Heart right ventricle (tissue), 16 donors: ENCODE measurements around the gene TP53I3. TPM values are rescaled to one million over a fixed set of nuclear protein-coding genes. Genes with fewer than 3 reads are reported as not detected.
"Not testable (repeated sequence)": the region's sequence is repeated elsewhere in the genome, so short reads cannot be mapped to it uniquely, and the experiment has no call there.

Source experiments
- ATAC-seq, 8 donors: fragments of 200-7000 bp; cut with Tn5 transposase; one replicate each; pipeline ENCODE4 v1.9.1; 2020; ENCODE audit warnings: mild to moderate bottlenecking in 8 of 8, moderate library complexity in 8 of 8, moderate number of reproducible peaks in 1 of 8
- DNase-seq, 2 donors: peaks; one replicate each; pipeline ENCODE4 v3.0.0-alpha.2; 2020
- H3K27ac ChIP-seq, 10 donors: fragments of 200-600 bp; sonication (generic) in 2 of 10; one replicate each; pipeline versions ENCODE4 v1.5.0 to v1.8.0; 2020 to 2022; ENCODE audit warnings: mild to moderate bottlenecking in 3 of 10
- H3K27me3 ChIP-seq, 7 donors: fragments of 200-600 bp; one replicate each; pipeline ENCODE4 v1.8.0; 2021 to 2022; ENCODE audit warnings: mild to moderate bottlenecking in 2 of 7
- H3K36me3 ChIP-seq, 9 donors: fragments of 200-600 bp; sonication (generic) in 1 of 9; one replicate each; pipeline versions ENCODE4 v1.5.0 to v1.8.0; 2020 to 2022; ENCODE audit warnings: mild to moderate bottlenecking in 2 of 9
- H3K4me1 ChIP-seq, 9 donors: fragments of 200-600 bp; sonication (generic) in 1 of 9; one replicate each; pipeline versions ENCODE4 v1.5.0 to v1.8.0; 2020 to 2022; ENCODE audit warnings: mild to moderate bottlenecking in 4 of 9
- H3K4me3 ChIP-seq, 10 donors: fragments of 200-600 bp; sonication (generic) in 2 of 10; one replicate each; pipeline versions ENCODE4 v1.5.0 to v1.8.0; 2020 to 2022; ENCODE audit warnings: mild to moderate bottlenecking in 7 of 10, moderate library complexity in 2 of 10
- H3K9me3 ChIP-seq, 11 donors: fragments of 200-600 bp in 10 of 11; sonication (generic) in 2 of 11; one replicate each; pipeline versions ENCODE4 v1.5.0 to v1.8.0; 2013 to 2022; ENCODE audit warnings: mild to moderate bottlenecking in 2 of 11, control low read depth in 1 of 11, moderate library complexity in 1 of 11
- CTCF ChIP-seq, 9 donors: fragments of 200-600 bp; sonication (generic) in 2 of 9; IDR thresholded peaks; one replicate each; pipeline versions ENCODE4 v1.5.0 to v1.8.0; 2021 to 2022; ENCODE audit warnings: antibody characterized with exemption in 9 of 9, mild to moderate bottlenecking in 5 of 9, moderate library complexity in 1 of 9
- WGBS, 2 donors: extraction: QIAGEN DNeasy Blood & Tissue Kit; methylation state at CpG; one replicate each; pipeline ENCODE4 v1.1.7; 2013; ENCODE audit warnings: inconsistent platforms in 1 of 2; 5-methylcytosine and 5-hydroxymethylcytosine counted together
- intact Hi-C, 10 donors: fragments of 100-400 bp; cut with DNase I; formaldehyde crosslinking; loops; one replicate each; pipeline versions ENCODE4 v1.11.1 to v1.14.2; 2022
- polyA plus RNA-seq, 2 donors: library from polyadenylated mRNA; stranded (reverse); fragments of 200-250 nt; gene quantifications; one replicate each; pipeline ENCODE4 v1.2.3, GENCODE V29; 2013
- total RNA-seq, 10 donors: library from RNA; stranded (reverse); fragmentation: NEBNext Ultra II Directional in 3 of 10; extraction: Animal tissue kit (Norgen Biotek cat#: 25700) in 3 of 10; gene quantifications; one replicate each; pipeline versions ENCODE4 v1.2.1 to v1.2.4, GENCODE V29; 2021 to 2023
- donor health status: Arrhythmogenic right ventricular cardiomyopathy.
- donor health status: ischemic (EF 13 %, LVEDD 7.1; RV severe dilation, severe dysfunction).
- donor health status: healthy with polysubstance abuse.
- donor health status: DM: no; HTN: yes; CAD: no.
- donor health status: DM: no; HTN: no; CAD: no.
- donor health status: ischemic (EF 25% LVEDD 6.9; RV normal size, moderate dysfunction).
- donor health status: ischemic (EF 25% LVEDD 5.7; RV mildly dilated, moderate dysfunction).
- donor health status: healthy.
- donor health status: DM: yes; HTN: yes; CAD: no.
- donor health status: Ischemic cardiomyopathy.
- donor health status: ischemic (EF 35%, LVEDD 5.7; RV mildly dilated, moderate dysfunction).
- donor health status: nonischemic (EF 11% LVEDD 7.7; RV severe dilation, severe dysfunction).
- donor health status: DM: yes; HTN: yes; CAD: no.
- donor health status: PGD.
- donor health status: ischemic (EF 29% LVEDD 5.4; RV normal size, mild dysfunction).
- donor health status: nonischemic (EF 23%, LVEDD 6.1; RV moderate dilation, normal function).

TP53I3 gene
- total and polyA plus RNA-seq, 12 donors = 8.7 to 18.3 (median 13.5) TPM

- TF ChIP-seq CTCF (IDR thresholded peaks at IDR 0.05) = no peak
- no peak for DNase-seq
- Histone ChIP-seq H3K27me3 (peaks cover 0 to 22% (median 0%) of the 10 kb centered on the region in 7 donors), H3K4me1 (peaks cover 0 to 38% (median 29%) of the 10 kb centered on the region in 9 donors), H3K27ac (no peak overlapping the region), H3K4me3 (peak overlapping the region in 6 of 10 donors; percentile 72 to 87 (median 75)), H3K36me3 (no peaks in the 10 kb centered on the region), H3K9me3 (no peaks in the 10 kb centered on the region)
- 84 to 85% methylated on average over 11 of the region's 11 CpGs for WGBS, 2 donors
- intact Hi-C loops = loop anchor here in 3 of 10 donors (2.0 to 10.0 kb wide), 4 partner anchors 31 to 121 kb away; partner anchors contain the start of genes ATAD2B (in 3 of the 3), SF3B6 (in 1 of the 3) and TP53I3 (in 1 of the 3)
- no peak for ATAC-seq
These were observed 38.8 kb downstream of the TP53I3 start for GRCh38 chr2:24045511-24046508.

GRCh38 chr2:24043133-24043532 is 41.5 kb downstream of the TP53I3 start:
- not testable (repeated sequence) for ATAC-seq, H3K4me3 ChIP-seq, H3K27ac ChIP-seq, H3K9me3 ChIP-seq, H3K27me3 ChIP-seq, DNase-seq
- Histone ChIP-seq H3K4me1 (peaks cover 0 to 18% (median 14%) of the 10 kb centered on the region in 9 donors), H3K36me3 (peaks cover 0 to 16% (median 11%) of the 10 kb centered on the region in 9 donors)
- 96% methylated on average over 6 of the region's 6 CpGs for WGBS, 2 donors
- intact Hi-C loops = loop anchor here in 1 of 10 donors (10.0 kb wide), 1 partner anchor 118 kb away; the partner anchor contains the start of gene ATAD2B

DNA sequence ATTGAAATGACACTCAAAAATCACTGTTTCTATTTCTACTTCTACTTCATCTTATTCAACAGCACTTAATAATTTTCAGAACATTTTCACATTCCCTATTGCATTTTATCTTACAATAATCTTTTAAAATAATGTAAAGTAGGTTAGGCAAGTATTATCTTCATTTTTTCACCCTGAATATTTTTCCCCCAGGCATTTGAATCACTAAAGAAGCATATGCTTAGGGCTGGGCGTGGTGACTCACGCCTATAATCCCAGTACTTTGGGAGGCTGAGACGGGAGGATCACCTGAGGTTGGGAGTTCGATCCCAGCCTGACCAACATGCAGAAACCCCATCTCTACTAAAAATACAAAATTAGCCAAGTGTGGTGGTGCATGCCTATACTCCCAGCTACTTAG is 44.1 kb downstream of the TP53I3 start:
- Histone ChIP-seq H3K36me3 (peaks cover 0 to 39% (median 28%) of the 10 kb centered on the region in 9 donors), H3K27me3 (no peaks in the 10 kb centered on the region), H3K4me1 (peaks cover 0 to 7% (median 0%) of the 10 kb centered on the region in 9 donors), H3K9me3 (no peaks in the 10 kb centered on the region), H3K27ac (no peak overlapping the region), H3K4me3 (no peak overlapping the region)
- WGBS, 2 donors = 98 to 99% methylated on average over 4 of the region's 4 CpGs
- intact Hi-C loops = loop anchor here in 1 of 10 donors (10.0 kb wide), 1 partner anchor 116 kb away; the partner anchor contains the start of gene ATAD2B
- TF ChIP-seq CTCF (IDR thresholded peaks at IDR 0.05) = no peak
- ATAC-seq (no peak), DNase-seq (no peak)

DNA sequence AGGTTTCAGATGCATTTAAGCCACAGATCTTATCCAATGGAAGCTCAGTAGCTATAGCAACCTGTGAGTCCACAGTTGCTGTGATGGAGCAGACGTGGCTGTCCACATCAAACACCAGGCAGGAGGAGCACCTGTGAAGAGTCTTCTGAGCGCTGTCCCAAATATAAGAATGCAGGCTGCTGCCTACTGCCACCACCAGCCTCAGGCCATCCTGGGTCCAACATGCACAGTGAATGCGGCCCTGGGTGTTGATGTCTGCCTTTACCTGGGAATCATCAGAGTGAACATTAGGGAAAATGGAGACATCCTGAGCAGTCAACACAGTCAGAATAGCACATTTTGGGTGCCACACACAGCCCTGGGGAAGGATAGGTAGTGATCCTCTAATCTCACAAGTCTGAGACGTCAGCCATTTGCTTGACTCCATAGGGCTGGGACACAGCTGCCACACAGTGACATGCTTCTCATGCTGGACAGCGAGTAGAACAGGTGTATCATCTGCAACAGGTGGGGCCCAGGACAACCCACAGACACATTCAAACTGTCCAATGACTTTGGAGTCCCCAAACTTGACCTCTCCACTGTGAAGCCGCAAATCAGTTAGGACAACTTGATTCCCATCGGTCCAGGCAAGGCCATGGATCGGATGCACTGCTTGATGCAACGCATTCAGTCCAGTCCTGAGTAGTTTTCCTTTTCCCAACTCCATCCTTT is 45.7 kb downstream of the TP53I3 start:
- ATAC-seq = no peak
- no peak for DNase-seq

More for the DNA sequence above, 45.7 kb downstream of the TP53I3 start:
- Histone ChIP-seq H3K27ac (no peak overlapping the region), H3K27me3 (no peaks in the 10 kb centered on the region), H3K4me1 (peaks cover 0 to 6% (median 0%) of the 10 kb centered on the region in 9 donors), H3K4me3 (no peak overlapping the region), H3K9me3 (no peaks in the 10 kb centered on the region), H3K36me3 (peaks cover 0 to 43% (median 28%) of the 10 kb centered on the region in 9 donors)
- no peak for TF ChIP-seq CTCF (IDR thresholded peaks at IDR 0.05)
- 91 to 96% methylated on average over 9 of the region's 9 CpGs for whole genome bisulfite sequencing, 2 donors
- intact Hi-C loops = no loop called here

Other genes starting within 250 kb of the TP53I3 start
- gene ATAD2B, start 157.7 kb downstream of the TP53I3 start, total RNA-seq = 10 to 100 TPM in 2 of 10 donors, 1 to 10 TPM in 8; 6.2 to 11.8 (median 8.8) TPM
- gene ATAD2B, start 157.7 kb downstream of the TP53I3 start, polyA plus RNA-seq = 1 to 10 TPM; 2.2 to 5.9 TPM
- gene UBXN2A, start 144.4 kb downstream of the TP53I3 start, total RNA-seq = 10 to 100 TPM; 18.8 to 23.8 (median 19.8) TPM
- 1 to 10 TPM; 7.9 to 8.1 TPM for gene UBXN2A, start 144.4 kb downstream of the TP53I3 start, polyA plus RNA-seq
- under 1 TPM in 4 of 10 donors, not detected in 6; 0.19 to 0.66 (median 0.41) TPM for gene MFSD2B, start 74.7 kb downstream of the TP53I3 start, total RNA-seq
- under 1 TPM; 0.07 to 0.20 TPM for gene MFSD2B, start 74.7 kb downstream of the TP53I3 start, polyA plus RNA-seq
- 10 to 100 TPM in 1 of 10 donors, 1 to 10 TPM in 9; 4.8 to 10.1 (median 6.2) TPM for gene WDCP, start 37.4 kb downstream of the TP53I3 start, total RNA-seq
- gene WDCP, start 37.4 kb downstream of the TP53I3 start, polyA plus RNA-seq = 1 to 10 TPM; 1.8 to 2.8 TPM
- 1 to 10 TPM in 8 of 10 donors, under 1 TPM in 1, not detected in 1; 0.61 to 2.8 (median 1.7) TPM for gene FKBP1B, start 35.1 kb downstream of the TP53I3 start, total RNA-seq
- gene FKBP1B, start 35.1 kb downstream of the TP53I3 start, polyA plus RNA-seq = 1 to 10 TPM; 3.4 to 6.3 TPM
- 10 to 100 TPM; 52.9 to 64.6 (median 57.4) TPM for gene SF3B6, start 8.5 kb downstream of the TP53I3 start, total RNA-seq
- 10 to 100 TPM; 29.2 to 81.7 TPM for gene SF3B6, start 8.5 kb downstream of the TP53I3 start, polyA plus RNA-seq
- 1 to 10 TPM in 2 of 10 donors, under 1 TPM in 6, not detected in 2; 0.35 to 1.6 (median 0.78) TPM for gene PFN4, start 38.5 kb upstream of the TP53I3 start, total RNA-seq
- gene PFN4, start 38.5 kb upstream of the TP53I3 start, polyA plus RNA-seq = 1 to 10 TPM in 1 of 2 donors, under 1 TPM in 1; 0.28 to 2.3 TPM
- 10 to 100 TPM; 21.6 to 35.4 (median 27.3) TPM for gene FAM228B, start 38.6 kb upstream of the TP53I3 start, total RNA-seq
- gene FAM228B, start 38.6 kb upstream of the TP53I3 start, polyA plus RNA-seq = 10 to 100 TPM in 1 of 2 donors, 1 to 10 TPM in 1; 4.7 to 76.4 TPM
- gene FAM228A, start 90.2 kb upstream of the TP53I3 start, total RNA-seq = 1 to 10 TPM in 2 of 10 donors, under 1 TPM in 7, not detected in 1; 0.25 to 4.1 (median 0.41) TPM
- 1 to 10 TPM in 1 of 2 donors, under 1 TPM in 1; 0.29 to 1.3 TPM for gene FAM228A, start 90.2 kb upstream of the TP53I3 start, polyA plus RNA-seq